Calu3 (cell line): ENCODE results near the gene PEBP1. TPM values are rescaled to one million over a fixed set of nuclear protein-coding genes. Genes with fewer than 3 reads are reported as not detected.

Experiments
- BruUV-seq: library from RNA; stranded (reverse); fragments of 400-500 nt; replicated peaks from 2 replicates; lab custom pipeline; 2021; lab: Mats Ljungman, UMichigan
- CTCF ChIA-PET: fragments of 300-600 bp; sonication (Branson Sonifier 250); formaldehyde crosslinking; loops from one replicate; lab custom pipeline; 2022; ENCODE audit warnings: antibody characterized with exemption; lab: Charles Lee
- DNase-seq: peaks from one replicate; pipeline ENCODE4 v3.0.0; 2022
- H3K27ac Mint-ChIP-seq: one replicate; pipeline ENCODE4 v1.8.0; 2022; ENCODE audit warnings: mixed read lengths; ENCODE audit not compliant: unreplicated experiment
- H3K27me3 Mint-ChIP-seq: one replicate; pipeline ENCODE4 v1.8.0; 2022; ENCODE audit warnings: mixed read lengths; ENCODE audit not compliant: unreplicated experiment
- H3K36me3 Mint-ChIP-seq: one replicate; pipeline ENCODE4 v1.8.0; 2022; ENCODE audit warnings: mild to moderate bottlenecking, moderate library complexity, mixed read lengths; ENCODE audit not compliant: insufficient read depth, unreplicated experiment
- H3K4me1 Mint-ChIP-seq: one replicate; pipeline ENCODE4 v1.8.0; 2022; ENCODE audit warnings: mild to moderate bottlenecking, low read depth, mixed read lengths; ENCODE audit not compliant: unreplicated experiment
- H3K4me3 Mint-ChIP-seq: one replicate; pipeline ENCODE4 v1.8.0; 2022; ENCODE audit warnings: mild to moderate bottlenecking, low read depth, moderate library complexity, mixed read lengths; ENCODE audit not compliant: unreplicated experiment
- H3K9me3 Mint-ChIP-seq: one replicate; pipeline ENCODE4 v1.8.0; 2022; ENCODE audit warnings: low read depth, mixed read lengths; ENCODE audit not compliant: unreplicated experiment
- CTCF ChIP-seq: fragments of 200-600 bp; IDR thresholded peaks from one replicate; pipeline ENCODE4 v1.8.0; 2022; ENCODE audit warnings: antibody characterized with exemption; ENCODE audit not compliant: unreplicated experiment
- intact Hi-C: fragments of 100-400 bp; cut with micrococcal nuclease; formaldehyde crosslinking; loops from one replicate; pipeline ENCODE4 v1.10.0; 2022; ENCODE audit not compliant: unreplicated experiment
- total RNA-seq: library from RNA; stranded (reverse); gene quantifications from 2 replicates; pipeline ENCODE4 v1.2.3, GENCODE V29; 2022

PEBP1 gene
- total RNA-seq, 1 experiment from 2014 or later, result 99.8 TPM

GRCh38 chr12:118109088-118109487 lies 26.8 kb upstream of the PEBP1 start:
- Mint-ChIP-seq H3K27me3 (no peaks in the 10 kb centered on the region), H3K4me3 (no peak overlapping the region), H3K9me3 (no peaks in the 10 kb centered on the region), H3K4me1 (peaks cover 16% of the 10 kb centered on the region), H3K27ac (no peak overlapping the region), H3K36me3 (peaks cover 10% of the 10 kb centered on the region)
- no peak for DNase-seq
- no peak for TF ChIP-seq CTCF
- intact Hi-C loops, result loop anchor here (10.0 kb wide), 1 partner anchor 234 kb away; no protein-coding TSS in a partner anchor
- no TSS peak for BruUV-seq
- CTCF ChIA-PET, result interaction anchor here (1.2 kb wide), 1 partner anchor 45 kb away, joined by 3 read pairs; no protein-coding TSS in a partner anchor

DNA sequence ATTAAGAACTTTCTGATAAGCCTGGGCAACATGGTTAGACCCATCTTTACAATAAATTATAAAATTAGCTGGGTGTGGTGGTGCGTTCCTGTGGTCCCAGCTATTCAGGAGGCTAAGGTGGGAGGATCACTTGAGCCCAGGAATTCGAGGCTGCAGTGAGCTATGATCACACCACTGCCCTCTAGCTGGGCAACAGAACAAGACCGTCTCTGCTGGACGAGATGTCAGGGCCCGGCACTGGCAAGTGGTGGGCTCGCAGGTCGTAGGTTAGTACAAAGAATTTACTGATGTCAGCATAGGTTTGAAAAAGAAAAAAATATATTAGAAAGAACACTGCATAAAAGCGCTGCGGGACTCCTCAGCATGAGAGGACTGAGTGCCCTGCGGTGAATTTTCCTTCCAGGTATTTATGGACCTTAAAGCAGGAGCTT lies 16.5 kb upstream of the PEBP1 start:
- Mint-ChIP-seq H3K36me3 (peaks cover 7% of the 10 kb centered on the region), H3K4me3 (no peak overlapping the region), H3K4me1 (peaks cover 19% of the 10 kb centered on the region), H3K27me3 (no peaks in the 10 kb centered on the region), H3K27ac (no peak overlapping the region), H3K9me3 (no peaks in the 10 kb centered on the region)
- intact Hi-C loops, result no loop called here
- CTCF ChIA-PET, result no interaction called here
- no TSS peak for BruUV-seq
- DNase-seq, result no peak
- no peak for TF ChIP-seq CTCF

- Mint-ChIP-seq H3K9me3 (no peaks in the 10 kb centered on the region), H3K4me3 (no peak overlapping the region), H3K36me3 (peaks cover 2% of the 10 kb centered on the region), H3K4me1 (peaks cover 16% of the 10 kb centered on the region), H3K27ac (no peak overlapping the region), H3K27me3 (no peaks in the 10 kb centered on the region)
- no TSS peak for BruUV-seq
- CTCF ChIA-PET, result interaction anchor here (0.6 to 1.9 kb wide), 6 partner anchors 11 to 255 kb away, joined by 3 to 13 read pairs (median 6); partner anchors contain the start of genes PEBP1 and SUDS3
- intact Hi-C loops, result loop anchor here (1.0 kb wide), 2 partner anchors 11 to 256 kb away; partner anchors contain the start of gene SUDS3
- TF ChIP-seq CTCF, result peak; percentile 90
- peak; percentile 73 for DNase-seq
These were observed 15.2 kb upstream of the PEBP1 start for GRCh38 chr12:118120579-118121363.

DNA sequence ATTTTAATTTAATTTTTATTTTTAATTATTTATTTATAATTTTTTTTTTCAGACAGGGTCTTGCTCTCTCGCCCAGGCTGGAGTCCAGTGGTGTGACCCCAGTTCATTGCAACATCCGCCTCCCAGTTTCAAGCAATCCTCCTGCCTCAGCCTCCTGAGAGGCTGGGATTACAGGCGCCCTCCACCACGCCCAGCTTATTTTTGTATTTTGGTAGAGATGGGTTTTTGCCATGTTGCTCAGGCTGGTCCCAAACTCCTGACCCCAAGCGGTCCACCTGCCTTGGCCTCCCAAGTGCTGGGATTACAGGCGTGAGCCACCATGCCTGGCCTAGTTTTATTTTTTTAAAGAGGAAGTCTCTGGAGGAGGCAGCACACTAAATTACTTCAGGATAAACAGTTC lies 13.7 kb upstream of the PEBP1 start:
- intact Hi-C loops, result no loop called here
- TF ChIP-seq CTCF, result no peak
- Mint-ChIP-seq H3K27me3 (no peaks in the 10 kb centered on the region), H3K9me3 (no peaks in the 10 kb centered on the region), H3K4me1 (peaks cover 12% of the 10 kb centered on the region), H3K36me3 (no peaks in the 10 kb centered on the region), H3K27ac (no peak overlapping the region), H3K4me3 (no peak overlapping the region)
- CTCF ChIA-PET, result interaction anchor here (1.9 kb wide), 1 partner anchor 254 kb away, joined by 13 read pairs; the partner anchor contains the start of gene SUDS3
- no peak for DNase-seq
- BruUV-seq, result no TSS peak
